ENCODE data around the gene LRRC8D. TPM values are rescaled to one million over a fixed set of nuclear protein-coding genes. Genes with fewer than 3 reads are reported as not detected.

LRRC8D gene
- total RNA-seq, 4 donors from 2014 or later = 6.9 to 13.2 (median 8.8) TPM

- DNase-seq (ENCODE audit: low spot score) (no peak), ATAC-seq (ENCODE audit: low FRiP score) (no peak)
- TF ChIP-seq, protein P1, sequence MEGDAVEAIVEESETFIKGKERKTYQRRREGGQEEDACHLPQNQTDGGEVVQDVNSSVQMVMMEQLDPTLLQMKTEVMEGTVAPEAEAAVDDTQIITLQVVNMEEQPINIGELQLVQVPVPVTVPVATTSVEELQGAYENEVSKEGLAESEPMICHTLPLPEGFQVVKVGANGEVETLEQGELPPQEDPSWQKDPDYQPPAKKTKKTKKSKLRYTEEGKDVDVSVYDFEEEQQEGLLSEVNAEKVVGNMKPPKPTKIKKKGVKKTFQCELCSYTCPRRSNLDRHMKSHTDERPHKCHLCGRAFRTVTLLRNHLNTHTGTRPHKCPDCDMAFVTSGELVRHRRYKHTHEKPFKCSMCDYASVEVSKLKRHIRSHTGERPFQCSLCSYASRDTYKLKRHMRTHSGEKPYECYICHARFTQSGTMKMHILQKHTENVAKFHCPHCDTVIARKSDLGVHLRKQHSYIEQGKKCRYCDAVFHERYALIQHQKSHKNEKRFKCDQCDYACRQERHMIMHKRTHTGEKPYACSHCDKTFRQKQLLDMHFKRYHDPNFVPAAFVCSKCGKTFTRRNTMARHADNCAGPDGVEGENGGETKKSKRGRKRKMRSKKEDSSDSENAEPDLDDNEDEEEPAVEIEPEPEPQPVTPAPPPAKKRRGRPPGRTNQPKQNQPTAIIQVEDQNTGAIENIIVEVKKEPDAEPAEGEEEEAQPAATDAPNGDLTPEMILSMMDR (IDR thresholded peaks at IDR 0.05) = no peak
Observed at GRCh38 chr1:89927049-89927448, 106.2 kb downstream of the LRRC8D start.

DNA sequence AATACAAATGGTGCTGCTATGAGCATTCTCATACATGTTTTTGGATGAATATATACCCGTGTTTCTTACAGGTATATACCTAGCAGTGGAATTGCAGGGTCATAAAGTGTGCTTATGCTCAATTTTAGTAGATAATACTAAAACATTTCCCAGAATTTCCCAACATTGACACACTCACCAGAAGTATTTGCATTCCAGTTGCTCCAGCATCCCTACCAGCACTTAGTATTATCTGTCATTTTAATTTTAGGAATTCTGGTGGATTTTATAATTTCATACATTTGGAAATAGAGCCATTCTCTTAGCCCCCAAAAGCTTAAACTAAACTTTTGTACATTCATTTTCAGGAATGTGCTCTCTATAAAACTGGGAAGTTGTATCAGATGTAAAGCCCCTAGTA is 106.6 kb downstream of the LRRC8D start:
- DNase-seq (ENCODE audit: low spot score) = no peak
- ATAC-seq (ENCODE audit: low FRiP score) = no peak
- TF ChIP-seq, protein P1 (IDR thresholded peaks at IDR 0.05) = no peak

DNA sequence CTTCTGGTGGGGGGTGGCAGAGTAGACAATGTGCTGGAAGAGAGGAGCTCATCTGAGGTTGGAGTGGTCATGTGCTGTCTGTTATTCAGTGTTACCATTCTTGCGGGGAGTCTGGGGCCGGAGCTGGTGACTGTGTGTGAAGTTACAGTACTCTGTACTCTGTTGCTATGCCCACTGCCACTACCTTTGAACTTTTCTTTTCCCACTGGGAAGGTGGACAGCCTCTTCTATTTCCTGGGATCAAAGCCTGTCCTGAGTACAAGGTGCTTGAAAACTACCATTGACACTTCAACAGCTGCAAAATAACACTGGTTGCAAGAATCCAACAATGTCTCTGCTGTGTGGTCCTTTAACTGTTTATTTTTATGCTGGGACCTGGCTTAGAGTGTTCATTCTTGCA is 107.7 kb downstream of the LRRC8D start:
- TF ChIP-seq, protein P1 (IDR thresholded peaks at IDR 0.05) = no peak
- no peak for ATAC-seq (ENCODE audit: low FRiP score)
- no peak for DNase-seq (ENCODE audit: low spot score)

GRCh38 chr1:89929467-89930063 is 108.7 kb downstream of the LRRC8D start:
- TF ChIP-seq, protein P1 (IDR thresholded peaks at IDR 0.05) = no peak
- DNase-seq (ENCODE audit: low spot score) = no peak
- ATAC-seq (ENCODE audit: low FRiP score) = no peak

GRCh38 chr1:89930579-89930978 is 109.7 kb downstream of the LRRC8D start:
- TF ChIP-seq, protein P1 (IDR thresholded peaks at IDR 0.05) = no peak
- no peak for ATAC-seq (ENCODE audit: low FRiP score)
- DNase-seq (ENCODE audit: low spot score) = no peak

DNA sequence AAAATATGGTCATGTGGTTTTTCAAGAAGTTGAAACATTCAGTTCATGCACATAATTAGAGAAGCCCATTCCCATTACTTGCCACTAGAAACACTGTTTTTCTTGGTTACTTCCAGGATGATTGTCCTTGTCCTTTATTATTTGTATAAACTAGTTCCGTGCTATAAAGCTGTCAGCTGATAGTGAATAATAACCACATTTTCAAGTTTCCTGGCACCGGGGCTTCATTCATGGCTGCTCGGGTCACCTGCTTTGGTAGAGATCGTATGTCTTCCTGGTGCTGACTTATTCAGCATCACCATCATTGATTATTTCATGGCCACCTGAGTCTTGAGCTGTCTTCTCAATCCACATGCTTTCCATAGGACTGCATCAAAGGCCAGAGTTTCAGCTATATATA is 111.1 kb downstream of the LRRC8D start:
- no peak for ATAC-seq (ENCODE audit: low FRiP score)

More for the DNA sequence above, 111.1 kb downstream of the LRRC8D start:
- TF ChIP-seq, protein P1 (IDR thresholded peaks at IDR 0.05) = no peak
- no peak for DNase-seq (ENCODE audit: low spot score)
